HG02970 (cell line): ENCODE data around the gene AREL1.
"Not testable (repeated sequence)": the region's sequence is repeated elsewhere in the genome, so short reads cannot be mapped to it uniquely, and the experiment has no call there.

Experiments used
- ATAC-seq: cut with Tn5 transposase; IDR thresholded peaks from one replicate; pipeline ENCODE4 v1.9.1; 2021; ENCODE audit warnings: mild to moderate bottlenecking, moderate library complexity, moderate number of reproducible peaks; ENCODE audit not compliant: unreplicated experiment, low FRiP score

AREL1 gene

GRCh38 chr14:74712499-74713394, at the start of gene AREL1, which contains the start of gene FCF1:
AREL1 (minus strand) TSS chr14:74713080; CDS start chr14:74685615, 27,465 bp downstream.
FCF1 (plus strand) TSS chr14:74713144; CDS start chr14:74713198, 54 bp downstream.
- ATAC-seq: peak; percentile 97

GRCh38 chr14:74758505-74758904, 45.6 kb upstream of the AREL1 start:
- not testable (repeated sequence) for ATAC-seq

GRCh38 chr14:74756326-74756725, 43.4 kb upstream of the AREL1 start:
- ATAC-seq: no peak

- no peak for ATAC-seq
Observed at GRCh38 chr14:74754899-74755298, 42.0 kb upstream of the AREL1 start.

GRCh38 chr14:74754157-74754556, 41.3 kb upstream of the AREL1 start:
- no peak for ATAC-seq

- ATAC-seq: no peak
Observed at GRCh38 chr14:74747237-74747636, 34.4 kb upstream of the AREL1 start.

- no peak for ATAC-seq
Observed at GRCh38 chr14:74739293-74740030, 26.6 kb upstream of the AREL1 start.

GRCh38 chr14:74737753-74738325, 25.0 kb upstream of the AREL1 start:
- ATAC-seq: no peak

GRCh38 chr14:74735125-74735524, 22.2 kb upstream of the AREL1 start:
- no peak for ATAC-seq

- no peak for ATAC-seq
Observed at GRCh38 chr14:74733221-74733620, 20.3 kb upstream of the AREL1 start.

- no peak for ATAC-seq
Observed at GRCh38 chr14:74732387-74732786, 19.5 kb upstream of the AREL1 start.

- ATAC-seq: no peak
Observed at GRCh38 chr14:74723134-74723533, 10.3 kb upstream of the AREL1 start.

GRCh38 chr14:74720526-74720925, 7.6 kb upstream of the AREL1 start:
- ATAC-seq: no peak

- ATAC-seq: no peak
Observed at GRCh38 chr14:74713395-74713735, 485 bp upstream of the AREL1 start.

GRCh38 chr14:74711651-74712050, 1.2 kb downstream of the AREL1 start:
- no peak for ATAC-seq

- ATAC-seq: no peak
Observed at GRCh38 chr14:74710480-74710879, 2.4 kb downstream of the AREL1 start.

- no peak for ATAC-seq
Observed at GRCh38 chr14:74705613-74706500, 7.0 kb downstream of the AREL1 start.

- no peak for ATAC-seq
Observed at GRCh38 chr14:74704656-74705055, 8.2 kb downstream of the AREL1 start.

GRCh38 chr14:74703043-74703442, 9.8 kb downstream of the AREL1 start:
- ATAC-seq: no peak

- ATAC-seq: no peak
Observed at GRCh38 chr14:74702293-74702692, 10.6 kb downstream of the AREL1 start.
